ENCODE results near the gene CFB.

DNA sequence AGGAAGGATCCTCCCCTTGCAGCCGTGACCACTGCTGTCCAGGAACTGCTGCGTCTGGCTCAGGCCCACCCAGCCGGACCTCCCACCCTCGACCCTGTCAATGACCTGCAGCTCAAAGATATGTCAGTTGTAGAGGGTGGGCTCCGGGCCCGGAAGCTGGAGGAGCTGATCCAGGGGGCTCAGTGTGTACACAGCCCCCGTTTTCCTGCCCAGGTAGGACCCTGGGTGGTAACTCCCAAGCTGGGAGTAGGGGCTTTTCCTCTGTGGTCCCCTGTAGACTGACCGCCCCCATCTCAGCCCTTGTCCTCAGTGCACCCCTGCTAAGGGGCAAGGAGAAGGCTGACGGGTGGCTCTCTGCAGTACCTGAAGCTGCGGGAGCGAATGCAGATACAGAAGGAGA is 22.4 kb downstream of the CFB start:
- TF ChIP-seq, protein P1, sequence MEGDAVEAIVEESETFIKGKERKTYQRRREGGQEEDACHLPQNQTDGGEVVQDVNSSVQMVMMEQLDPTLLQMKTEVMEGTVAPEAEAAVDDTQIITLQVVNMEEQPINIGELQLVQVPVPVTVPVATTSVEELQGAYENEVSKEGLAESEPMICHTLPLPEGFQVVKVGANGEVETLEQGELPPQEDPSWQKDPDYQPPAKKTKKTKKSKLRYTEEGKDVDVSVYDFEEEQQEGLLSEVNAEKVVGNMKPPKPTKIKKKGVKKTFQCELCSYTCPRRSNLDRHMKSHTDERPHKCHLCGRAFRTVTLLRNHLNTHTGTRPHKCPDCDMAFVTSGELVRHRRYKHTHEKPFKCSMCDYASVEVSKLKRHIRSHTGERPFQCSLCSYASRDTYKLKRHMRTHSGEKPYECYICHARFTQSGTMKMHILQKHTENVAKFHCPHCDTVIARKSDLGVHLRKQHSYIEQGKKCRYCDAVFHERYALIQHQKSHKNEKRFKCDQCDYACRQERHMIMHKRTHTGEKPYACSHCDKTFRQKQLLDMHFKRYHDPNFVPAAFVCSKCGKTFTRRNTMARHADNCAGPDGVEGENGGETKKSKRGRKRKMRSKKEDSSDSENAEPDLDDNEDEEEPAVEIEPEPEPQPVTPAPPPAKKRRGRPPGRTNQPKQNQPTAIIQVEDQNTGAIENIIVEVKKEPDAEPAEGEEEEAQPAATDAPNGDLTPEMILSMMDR (IDR thresholded peaks at IDR 0.05; ENCODE audit: low read depth, low read length, missing input control), result no peak
- TF ChIP-seq REST (IDR thresholded peaks at IDR 0.05), result no peak
- TF ChIP-seq TAF1 (conservative IDR thresholded peaks at IDR 0.05), result no peak
- no peak for TF ChIP-seq GABPA (IDR thresholded peaks at IDR 0.05 in 1 of 2, conservative IDR thresholded peaks at IDR 0.05 in 1 of 2)
- TF ChIP-seq EGR1 (IDR thresholded peaks at IDR 0.05; ENCODE audit: low read depth in 2 of 2), result no peak
- TF ChIP-seq, protein P2, sequence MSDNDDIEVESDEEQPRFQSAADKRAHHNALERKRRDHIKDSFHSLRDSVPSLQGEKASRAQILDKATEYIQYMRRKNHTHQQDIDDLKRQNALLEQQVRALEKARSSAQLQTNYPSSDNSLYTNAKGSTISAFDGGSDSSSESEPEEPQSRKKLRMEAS (IDR thresholded peaks at IDR 0.05), result no peak
- no peak for TF ChIP-seq SP1 (IDR thresholded peaks at IDR 0.05)
- TF ChIP-seq, protein P3, sequence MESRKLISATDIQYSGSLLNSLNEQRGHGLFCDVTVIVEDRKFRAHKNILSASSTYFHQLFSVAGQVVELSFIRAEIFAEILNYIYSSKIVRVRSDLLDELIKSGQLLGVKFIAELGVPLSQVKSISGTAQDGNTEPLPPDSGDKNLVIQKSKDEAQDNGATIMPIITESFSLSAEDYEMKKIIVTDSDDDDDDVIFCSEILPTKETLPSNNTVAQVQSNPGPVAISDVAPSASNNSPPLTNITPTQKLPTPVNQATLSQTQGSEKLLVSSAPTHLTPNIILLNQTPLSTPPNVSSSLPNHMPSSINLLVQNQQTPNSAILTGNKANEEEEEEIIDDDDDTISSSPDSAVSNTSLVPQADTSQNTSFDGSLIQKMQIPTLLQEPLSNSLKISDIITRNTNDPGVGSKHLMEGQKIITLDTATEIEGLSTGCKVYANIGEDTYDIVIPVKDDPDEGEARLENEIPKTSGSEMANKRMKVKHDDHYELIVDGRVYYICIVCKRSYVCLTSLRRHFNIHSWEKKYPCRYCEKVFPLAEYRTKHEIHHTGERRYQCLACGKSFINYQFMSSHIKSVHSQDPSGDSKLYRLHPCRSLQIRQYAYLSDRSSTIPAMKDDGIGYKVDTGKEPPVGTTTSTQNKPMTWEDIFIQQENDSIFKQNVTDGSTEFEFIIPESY (IDR thresholded peaks at IDR 0.05), result no peak
- TF ChIP-seq ATF3 (IDR thresholded peaks at IDR 0.05), result no peak
- no peak for TF ChIP-seq RXRA (IDR thresholded peaks at IDR 0.05)
- TF ChIP-seq HNF4A (conservative IDR thresholded peaks at IDR 0.05), result no peak
- TF ChIP-seq YY1 (IDR thresholded peaks at IDR 0.05), result no peak
- no peak for TF ChIP-seq JUND (IDR thresholded peaks at IDR 0.05)
